GM23338 (cell line): ENCODE measurements around the gene GLDC. TPM values are rescaled to one million over a fixed set of nuclear protein-coding genes. Genes with fewer than 3 reads are reported as not detected.

Experiments used
- ATAC-seq: fragments of 200-7000 bp; cut with Tn5 transposase; 3 replicates; pipeline ENCODE4 v1.9.1; 2020
- DNase-seq: peaks from one replicate; pipeline ENCODE4 v3.0.0-alpha.2; 2015; ENCODE audit warnings: low spot score
- H2AFZ ChIP-seq: fragments of 200-600 bp; sonication (generic); 2 replicates; pipeline ENCODE4 v1.8.0; 2016; ENCODE audit warnings: antibody characterized with exemption, mild to moderate bottlenecking, moderate library complexity
- H3F3A ChIP-seq: fragments of 200-600 bp; sonication (generic); replicated peaks from 2 replicates; pipeline ENCODE4 v1.8.0; 2017; ENCODE audit warnings: antibody characterized with exemption, mixed run types, low read depth
- H3K27ac ChIP-seq: fragments of 200-600 bp; sonication (generic); 2 replicates; pipeline ENCODE4 v1.6.1; 2016; ENCODE audit warnings: low read depth
- H3K27me3 ChIP-seq: fragments of 200-600 bp; sonication (generic); 2 replicates; pipeline ENCODE4 v1.8.0; 2016; ENCODE audit warnings: mild to moderate bottlenecking, mixed run types, moderate library complexity; ENCODE audit not compliant: insufficient read depth
- H3K36me3 ChIP-seq: fragments of 200-600 bp; sonication (generic); 2 replicates; pipeline ENCODE4 v1.8.0; 2016; ENCODE audit warnings: mild to moderate bottlenecking; ENCODE audit not compliant: insufficient read depth
- H3K4me1 ChIP-seq: fragments of 200-600 bp; sonication (generic); 2 replicates; pipeline ENCODE4 v1.8.0; 2016; ENCODE audit warnings: mild to moderate bottlenecking, moderate library complexity; ENCODE audit not compliant: insufficient read depth
- H3K4me2 ChIP-seq: fragments of 200-600 bp; sonication (generic); 2 replicates; pipeline ENCODE4 v1.7.1; 2017; ENCODE audit warnings: mixed run types
- H3K4me3 ChIP-seq: fragments of 200-600 bp; sonication (generic); 2 replicates; pipeline ENCODE4 v1.6.1; 2016; ENCODE audit warnings: mixed run types
- H3K79me2 ChIP-seq: fragments of 200-600 bp; sonication (generic); replicated peaks from 2 replicates; pipeline ENCODE4 v1.8.0; 2017; ENCODE audit warnings: mild to moderate bottlenecking; ENCODE audit not compliant: insufficient read depth
- H3K9me2 ChIP-seq: fragments of 200-600 bp; sonication (generic); 2 replicates; pipeline ENCODE4 v1.8.0; 2017; ENCODE audit not compliant: insufficient read depth
- H4K20me1 ChIP-seq: fragments of 200-600 bp; sonication (generic); replicated peaks from 2 replicates; pipeline ENCODE4 v1.8.0; 2017; ENCODE audit warnings: mild to moderate bottlenecking; ENCODE audit not compliant: insufficient read depth
- H3K27ac Mint-ChIP-seq: 2 replicates; pipeline ENCODE4 v1.8.0; 2020; ENCODE audit warnings: inconsistent platforms, mild to moderate bottlenecking, moderate library complexity, mixed read lengths
- H3K27me3 Mint-ChIP-seq: 3 replicates; pipeline ENCODE4 v1.8.0; 2022; ENCODE audit warnings: low read depth, mild to moderate bottlenecking, moderate library complexity, mixed read lengths, inconsistent platforms; ENCODE audit not compliant: insufficient read depth, poor library complexity
- H3K36me3 Mint-ChIP-seq: 3 replicates; pipeline ENCODE4 v1.8.0; 2021; ENCODE audit warnings: low read depth, mild to moderate bottlenecking, inconsistent platforms, moderate library complexity, mixed read lengths
- H3K4me1 Mint-ChIP-seq: 3 replicates; pipeline ENCODE4 v1.8.0; 2020; ENCODE audit warnings: mild to moderate bottlenecking, inconsistent platforms, mixed read lengths
- H3K4me3 Mint-ChIP-seq: 3 replicates; pipeline ENCODE4 v1.8.0; 2021; ENCODE audit warnings: moderate library complexity, mild to moderate bottlenecking, inconsistent platforms, mixed read lengths
- H3K9me3 Mint-ChIP-seq: 3 replicates; pipeline ENCODE4 v1.8.0; 2020; ENCODE audit warnings: moderate library complexity, mild to moderate bottlenecking, inconsistent platforms, mixed read lengths
- CREB1 ChIP-seq: fragments of 250-450 bp; sonication (Bioruptor Pico); IDR thresholded peaks from 2 replicates; pipeline ENCODE4 v1.5.0; 2020; ENCODE audit warnings: low read depth, mild to moderate bottlenecking, moderate library complexity
- ETS1 ChIP-seq: IDR thresholded peaks from 2 replicates; pipeline ENCODE4 v1.6.1; 2016; ENCODE audit warnings: antibody characterized with exemption
- EZH2 ChIP-seq: fragments of 200-600 bp; sonication (generic); IDR thresholded peaks from one replicate; pipeline ENCODE4 v1.8.0; 2017; ENCODE audit warnings: antibody characterized with exemption, mild to moderate bottlenecking, low read depth; ENCODE audit not compliant: unreplicated experiment
- EZH2phosphoT487 ChIP-seq: fragments of 200-600 bp; sonication (generic); IDR thresholded peaks from one replicate; pipeline ENCODE4 v1.8.1; 2018; ENCODE audit warnings: antibody characterized with exemption; ENCODE audit not compliant: unreplicated experiment
- JUNB ChIP-seq: IDR thresholded peaks from one replicate; pipeline ENCODE4 v1.6.1; 2016; ENCODE audit warnings: antibody characterized with exemption; ENCODE audit not compliant: unreplicated experiment
- NANOG ChIP-seq: IDR thresholded peaks from 2 replicates; pipeline ENCODE4 v1.6.1; 2016; ENCODE audit warnings: antibody characterized with exemption, borderline replicate concordance
- POLR2AphosphoS5 ChIP-seq: IDR thresholded peaks from 2 replicates; pipeline ENCODE4 v1.6.1; 2016; ENCODE audit warnings: antibody characterized with exemption, low read depth
- REST ChIP-seq: IDR thresholded peaks from one replicate; pipeline ENCODE4 v1.6.1; 2018; ENCODE audit warnings: antibody characterized with exemption; ENCODE audit not compliant: unreplicated experiment
- STAT1 ChIP-seq: IDR thresholded peaks from one replicate; pipeline ENCODE4 v1.6.1; 2016; ENCODE audit warnings: antibody characterized with exemption; ENCODE audit not compliant: unreplicated experiment
- ZNF114 ChIP-seq: fragments of 250-450 bp; sonication (Bioruptor Pico); IDR thresholded peaks from 2 replicates; pipeline ENCODE4 v1.5.0; 2020; ENCODE audit warnings: mild to moderate bottlenecking, moderate library complexity
- ZNF331 ChIP-seq: fragments of 250-450 bp; sonication (Bioruptor Pico); IDR thresholded peaks from 2 replicates; pipeline ENCODE4 v1.5.0; 2020; ENCODE audit warnings: low read depth, mild to moderate bottlenecking, moderate library complexity
- polyA plus RNA-seq: library from polyadenylated mRNA; unstranded; fragments of >200 nt; fragmentation: Nextera tagmentation; extraction: Ambion mirVana; gene quantifications from 2 replicates; pipeline ENCODE4 v1.2.1, GENCODE V29; 2016
- total RNA-seq: library from RNA; depleted of rRNA; stranded (reverse); fragments of >200 nt; shearing (Covaris generic); gene quantifications from 2 replicates; pipeline ENCODE4 v1.2.3, GENCODE V29; 2014
- TF ChIP-seq, protein P1 (sequence below): fragments of 250-450 bp; sonication (Bioruptor Pico); IDR thresholded peaks from 2 replicates; pipeline ENCODE4 v1.5.0; 2020; ENCODE audit warnings: mild to moderate bottlenecking, moderate library complexity
- TF ChIP-seq, protein P2 (sequence below), 2 experiments: fragments of 200-600 bp in 1 of 2; sonication (generic) in 1 of 2; conservative IDR thresholded peaks; 2 replicates each; pipeline versions ENCODE4 v1.5.1 to v1.6.1; 2016 to 2017; ENCODE audit warnings: antibody characterized with exemption in 2 of 2, low read depth in 2 of 2, mild to moderate bottlenecking in 2 of 2, moderate library complexity in 1 of 2

The GLDC gene
- total and polyA plus RNA-seq, 2 experiments from 2014 or later, result 63.5 to 139 TPM

- H2AFZ ChIP-seq, result no peak overlapping the region
- no peak for ATAC-seq
- H3K27ac ChIP-seq, result no peak overlapping the region
- peaks cover 16% of the 10 kb centered on the region; the same call in 2 of the 3 replicates for H3K36me3 Mint-ChIP-seq
- no peaks in the 10 kb centered on the region for H3K9me2 ChIP-seq
- H3K27me3 ChIP-seq, result no peaks in the 10 kb centered on the region
- H3F3A ChIP-seq, result peaks cover 18% of the 10 kb centered on the region
- H3K27ac Mint-ChIP-seq, result no peak overlapping the region
- peaks cover 8% of the 10 kb centered on the region; the same call in 1 of the 2 replicates for H3K4me1 ChIP-seq
- H3K4me3 ChIP-seq, result no peak overlapping the region
- peaks cover 4% of the 10 kb centered on the region for H3K4me1 Mint-ChIP-seq
- no peaks in the 10 kb centered on the region for H4K20me1 ChIP-seq
- no peak for DNase-seq
- no peaks in the 10 kb centered on the region for H3K79me2 ChIP-seq
- TF ChIP-seq, protein P1, sequence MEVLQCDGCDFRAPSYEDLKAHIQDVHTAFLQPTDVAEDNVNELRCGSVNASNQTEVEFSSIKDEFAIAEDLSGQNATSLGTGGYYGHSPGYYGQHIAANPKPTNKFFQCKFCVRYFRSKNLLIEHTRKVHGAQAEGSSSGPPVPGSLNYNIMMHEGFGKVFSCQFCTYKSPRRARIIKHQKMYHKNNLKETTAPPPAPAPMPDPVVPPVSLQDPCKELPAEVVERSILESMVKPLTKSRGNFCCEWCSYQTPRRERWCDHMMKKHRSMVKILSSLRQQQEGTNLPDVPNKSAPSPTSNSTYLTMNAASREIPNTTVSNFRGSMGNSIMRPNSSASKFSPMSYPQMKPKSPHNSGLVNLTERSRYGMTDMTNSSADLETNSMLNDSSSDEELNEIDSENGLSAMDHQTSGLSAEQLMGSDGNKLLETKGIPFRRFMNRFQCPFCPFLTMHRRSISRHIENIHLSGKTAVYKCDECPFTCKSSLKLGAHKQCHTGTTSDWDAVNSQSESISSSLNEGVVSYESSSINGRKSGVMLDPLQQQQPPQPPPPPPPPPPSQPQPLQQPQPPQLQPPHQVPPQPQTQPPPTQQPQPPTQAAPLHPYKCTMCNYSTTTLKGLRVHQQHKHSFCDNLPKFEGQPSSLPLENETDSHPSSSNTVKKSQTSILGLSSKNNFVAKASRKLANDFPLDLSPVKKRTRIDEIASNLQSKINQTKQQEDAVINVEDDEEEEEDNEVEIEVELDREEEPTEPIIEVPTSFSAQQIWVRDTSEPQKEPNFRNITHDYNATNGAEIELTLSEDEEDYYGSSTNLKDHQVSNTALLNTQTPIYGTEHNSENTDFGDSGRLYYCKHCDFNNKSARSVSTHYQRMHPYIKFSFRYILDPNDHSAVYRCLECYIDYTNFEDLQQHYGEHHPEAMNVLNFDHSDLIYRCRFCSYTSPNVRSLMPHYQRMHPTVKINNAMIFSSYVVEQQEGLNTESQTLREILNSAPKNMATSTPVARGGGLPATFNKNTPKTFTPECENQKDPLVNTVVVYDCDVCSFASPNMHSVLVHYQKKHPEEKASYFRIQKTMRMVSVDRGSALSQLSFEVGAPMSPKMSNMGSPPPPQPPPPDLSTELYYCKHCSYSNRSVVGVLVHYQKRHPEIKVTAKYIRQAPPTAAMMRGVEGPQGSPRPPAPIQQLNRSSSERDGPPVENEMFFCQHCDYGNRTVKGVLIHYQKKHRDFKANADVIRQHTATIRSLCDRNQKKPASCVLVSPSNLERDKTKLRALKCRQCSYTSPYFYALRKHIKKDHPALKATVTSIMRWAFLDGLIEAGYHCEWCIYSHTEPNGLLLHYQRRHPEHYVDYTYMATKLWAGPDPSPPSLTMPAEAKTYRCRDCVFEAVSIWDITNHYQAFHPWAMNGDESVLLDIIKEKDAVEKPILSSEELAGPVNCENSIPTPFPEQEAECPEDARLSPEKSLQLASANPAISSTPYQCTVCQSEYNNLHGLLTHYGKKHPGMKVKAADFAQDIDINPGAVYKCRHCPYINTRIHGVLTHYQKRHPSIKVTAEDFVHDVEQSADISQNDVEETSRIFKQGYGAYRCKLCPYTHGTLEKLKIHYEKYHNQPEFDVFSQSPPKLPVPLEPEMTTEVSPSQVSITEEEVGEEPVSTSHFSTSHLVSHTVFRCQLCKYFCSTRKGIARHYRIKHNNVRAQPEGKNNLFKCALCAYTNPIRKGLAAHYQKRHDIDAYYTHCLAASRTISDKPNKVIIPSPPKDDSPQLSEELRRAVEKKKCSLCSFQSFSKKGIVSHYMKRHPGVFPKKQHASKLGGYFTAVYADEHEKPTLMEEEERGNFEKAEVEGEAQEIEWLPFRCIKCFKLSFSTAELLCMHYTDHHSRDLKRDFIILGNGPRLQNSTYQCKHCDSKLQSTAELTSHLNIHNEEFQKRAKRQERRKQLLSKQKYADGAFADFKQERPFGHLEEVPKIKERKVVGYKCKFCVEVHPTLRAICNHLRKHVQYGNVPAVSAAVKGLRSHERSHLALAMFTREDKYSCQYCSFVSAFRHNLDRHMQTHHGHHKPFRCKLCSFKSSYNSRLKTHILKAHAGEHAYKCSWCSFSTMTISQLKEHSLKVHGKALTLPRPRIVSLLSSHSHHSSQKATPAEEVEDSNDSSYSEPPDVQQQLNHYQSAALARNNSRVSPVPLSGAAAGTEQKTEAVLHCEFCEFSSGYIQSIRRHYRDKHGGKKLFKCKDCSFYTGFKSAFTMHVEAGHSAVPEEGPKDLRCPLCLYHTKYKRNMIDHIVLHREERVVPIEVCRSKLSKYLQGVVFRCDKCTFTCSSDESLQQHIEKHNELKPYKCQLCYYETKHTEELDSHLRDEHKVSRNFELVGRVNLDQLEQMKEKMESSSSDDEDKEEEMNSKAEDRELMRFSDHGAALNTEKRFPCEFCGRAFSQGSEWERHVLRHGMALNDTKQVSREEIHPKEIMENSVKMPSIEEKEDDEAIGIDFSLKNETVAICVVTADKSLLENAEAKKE, result no peak
- no peak for TF ChIP-seq EZH2phosphoT487
- no peak for TF ChIP-seq REST
- TF ChIP-seq ETS1, result no peak
- TF ChIP-seq ZNF331 (CRISPR knock-in tag), result no peak
- TF ChIP-seq, protein P2, sequence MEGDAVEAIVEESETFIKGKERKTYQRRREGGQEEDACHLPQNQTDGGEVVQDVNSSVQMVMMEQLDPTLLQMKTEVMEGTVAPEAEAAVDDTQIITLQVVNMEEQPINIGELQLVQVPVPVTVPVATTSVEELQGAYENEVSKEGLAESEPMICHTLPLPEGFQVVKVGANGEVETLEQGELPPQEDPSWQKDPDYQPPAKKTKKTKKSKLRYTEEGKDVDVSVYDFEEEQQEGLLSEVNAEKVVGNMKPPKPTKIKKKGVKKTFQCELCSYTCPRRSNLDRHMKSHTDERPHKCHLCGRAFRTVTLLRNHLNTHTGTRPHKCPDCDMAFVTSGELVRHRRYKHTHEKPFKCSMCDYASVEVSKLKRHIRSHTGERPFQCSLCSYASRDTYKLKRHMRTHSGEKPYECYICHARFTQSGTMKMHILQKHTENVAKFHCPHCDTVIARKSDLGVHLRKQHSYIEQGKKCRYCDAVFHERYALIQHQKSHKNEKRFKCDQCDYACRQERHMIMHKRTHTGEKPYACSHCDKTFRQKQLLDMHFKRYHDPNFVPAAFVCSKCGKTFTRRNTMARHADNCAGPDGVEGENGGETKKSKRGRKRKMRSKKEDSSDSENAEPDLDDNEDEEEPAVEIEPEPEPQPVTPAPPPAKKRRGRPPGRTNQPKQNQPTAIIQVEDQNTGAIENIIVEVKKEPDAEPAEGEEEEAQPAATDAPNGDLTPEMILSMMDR (conservative IDR thresholded peaks at IDR 0.05; ENCODE audit: low read depth in 2 of 2), result no peak
- no peak for TF ChIP-seq POLR2AphosphoS5
- no peak for TF ChIP-seq STAT1
- no peak for TF ChIP-seq EZH2
- no peak for TF ChIP-seq JUNB
- TF ChIP-seq ZNF114, result no peak
- TF ChIP-seq NANOG, result no peak
- TF ChIP-seq CREB1 (CRISPR knock-in tag), result no peak
- no peak overlapping the region for H3K4me3 Mint-ChIP-seq
- peaks cover 4% of the 10 kb centered on the region for H3K27me3 Mint-ChIP-seq
- H3K9me3 Mint-ChIP-seq, result no peaks in the 10 kb centered on the region
- no peak overlapping the region for H3K4me2 ChIP-seq
- H3K36me3 ChIP-seq, result peaks cover 10% of the 10 kb centered on the region
Observed at GRCh38 chr9:6676254-6676921, 30.9 kb upstream of the GLDC start.
